Right forelimb (tissue), 1 donor: ENCODE data around the gene TEAD2.

Experiments used
- DNase-seq: peaks from one replicate; pipeline ENCODE4 v3.0.0-alpha.2; 2018

Gene TEAD2

DNA sequence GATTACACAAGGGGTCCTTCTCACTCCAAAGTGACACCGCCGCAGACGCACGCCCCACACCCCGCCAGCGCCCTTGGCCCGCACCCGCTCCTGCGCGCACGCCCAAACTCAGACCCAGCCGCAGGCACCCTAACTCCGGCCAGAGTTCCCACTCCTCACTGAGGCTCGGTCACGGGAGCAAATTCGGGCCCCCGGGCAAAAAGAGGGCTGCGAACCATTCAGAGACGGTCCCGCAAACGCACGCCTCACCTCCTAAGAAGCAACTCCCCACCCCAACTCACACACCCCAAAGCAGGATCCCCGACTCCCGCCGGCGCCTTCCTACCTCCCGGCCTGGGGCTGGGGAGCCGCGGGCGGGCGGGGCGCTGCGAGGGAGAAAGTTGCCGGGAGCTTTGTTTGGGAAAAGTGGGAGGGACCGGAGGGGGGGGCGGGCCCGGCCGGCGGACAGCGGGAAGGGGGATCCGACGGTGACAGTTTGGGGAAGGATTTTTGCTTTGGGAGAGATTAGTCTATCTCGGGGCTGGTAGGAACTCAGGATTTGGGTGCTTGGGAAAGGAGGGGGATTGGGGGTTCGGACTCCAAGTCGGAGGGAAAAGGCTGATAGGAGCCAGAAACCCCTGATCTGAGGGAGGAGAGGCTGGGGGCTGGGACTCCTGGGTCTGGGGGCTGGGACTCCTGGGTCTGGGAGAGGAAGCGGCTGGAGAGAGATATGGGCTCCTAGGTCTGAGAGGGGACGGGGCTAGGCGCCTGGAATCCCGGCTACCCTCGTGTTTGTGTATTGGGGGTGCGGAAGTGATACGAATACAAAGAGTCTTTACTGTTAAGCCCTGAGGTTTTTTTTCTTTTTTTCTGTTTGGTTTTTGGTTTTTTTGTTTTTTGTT is at the start of gene TEAD2:
Gene TEAD2, minus strand, starts transcription at position 369 of the 881 bp plus-strand sequence. CDS start 2,341 bp downstream, outside the sequence.
- peak; percentile 90 for DNase-seq

DNA sequence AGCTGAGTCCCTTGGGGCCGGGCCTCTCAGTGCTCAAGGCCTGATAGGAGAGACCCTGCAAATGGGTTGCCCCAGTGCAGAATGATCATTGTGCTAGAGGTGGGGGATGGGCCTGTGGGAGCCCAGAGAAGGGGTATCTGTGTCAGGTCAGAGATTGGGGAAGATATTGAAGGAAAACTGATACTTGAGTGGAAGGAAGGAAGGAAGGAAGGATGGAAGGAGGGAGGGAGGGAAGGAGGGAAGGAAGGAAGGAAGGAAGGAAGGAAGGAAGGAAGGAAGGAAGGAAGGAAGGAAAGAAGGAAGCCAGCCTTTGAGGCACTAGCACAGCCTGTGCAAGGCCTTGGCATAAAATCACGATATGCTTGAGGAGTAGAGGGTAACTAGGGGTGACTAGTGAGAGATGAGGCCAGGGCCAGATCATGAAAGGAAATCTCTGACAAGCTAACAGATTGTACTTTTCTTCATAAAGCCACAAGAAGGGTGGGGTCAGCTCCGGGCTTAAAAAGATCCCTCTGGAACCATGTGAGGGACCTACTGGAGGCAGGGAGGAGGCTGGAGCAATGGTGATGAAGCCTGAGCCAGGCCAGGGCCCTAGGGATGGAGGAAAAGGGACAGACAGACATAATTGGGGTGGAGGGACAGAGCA is 49.6 kb upstream of the TEAD2 start:
- no peak for DNase-seq

DNA sequence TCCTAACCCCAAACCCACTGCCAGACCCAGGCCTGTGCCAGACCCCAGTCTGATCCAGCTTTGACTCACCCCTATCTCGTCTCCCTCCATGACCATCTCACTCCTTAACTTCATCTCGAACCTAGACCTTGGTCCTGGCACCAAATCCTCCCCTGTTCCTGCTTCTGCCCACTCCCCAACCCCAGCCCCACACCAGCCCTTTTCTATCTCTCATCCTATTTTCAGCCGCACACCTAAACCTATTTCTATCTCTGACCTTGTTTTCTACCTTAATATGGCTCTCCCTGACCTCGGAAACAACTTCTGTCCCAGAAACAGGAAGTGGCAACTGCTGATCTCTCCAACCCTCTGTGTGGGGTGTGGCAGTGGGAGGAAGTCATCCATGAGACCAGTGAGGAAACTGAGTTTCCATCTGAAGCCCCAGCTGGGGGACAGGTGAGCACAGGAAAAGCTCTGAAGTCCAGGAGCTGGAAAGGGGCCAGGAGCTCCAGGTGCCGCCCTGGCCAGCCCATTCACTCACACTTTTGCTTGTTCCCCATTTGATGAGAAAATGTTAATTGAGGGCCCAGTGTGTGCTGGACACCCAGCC is 47.3 kb upstream of the TEAD2 start:
- DNase-seq, result no peak

DNA sequence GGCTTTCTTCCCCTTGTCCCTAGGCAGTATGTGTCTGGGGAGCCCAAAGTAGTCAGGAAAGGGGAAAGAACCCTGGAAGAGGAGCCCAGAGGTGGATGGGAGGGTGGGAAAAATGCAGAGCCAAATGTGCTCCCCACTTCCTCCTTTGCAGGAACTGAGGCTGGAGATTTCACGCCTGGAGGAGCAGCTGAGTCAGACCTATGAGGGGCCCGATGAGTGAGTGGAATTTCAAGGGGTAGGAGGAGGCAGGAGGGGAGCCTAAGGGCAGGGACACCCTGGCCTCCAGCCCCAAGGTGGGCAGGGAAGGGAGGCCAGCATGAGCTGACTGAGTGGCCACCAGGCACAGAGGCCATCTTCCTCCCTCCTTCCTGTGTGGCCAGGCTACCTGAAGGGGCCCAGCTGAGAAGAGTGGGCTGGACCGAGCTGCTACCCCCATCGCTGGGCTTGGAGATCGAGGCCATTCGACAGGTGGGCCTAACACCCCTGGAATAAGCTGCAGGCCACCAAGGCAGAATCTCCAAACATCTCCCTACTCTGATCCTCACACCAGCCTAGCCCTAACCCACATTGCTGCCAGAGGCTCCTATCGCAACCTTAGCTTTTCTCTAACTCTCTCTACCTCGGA is 46.7 kb upstream of the TEAD2 start:
- DNase-seq, result no peak

DNA sequence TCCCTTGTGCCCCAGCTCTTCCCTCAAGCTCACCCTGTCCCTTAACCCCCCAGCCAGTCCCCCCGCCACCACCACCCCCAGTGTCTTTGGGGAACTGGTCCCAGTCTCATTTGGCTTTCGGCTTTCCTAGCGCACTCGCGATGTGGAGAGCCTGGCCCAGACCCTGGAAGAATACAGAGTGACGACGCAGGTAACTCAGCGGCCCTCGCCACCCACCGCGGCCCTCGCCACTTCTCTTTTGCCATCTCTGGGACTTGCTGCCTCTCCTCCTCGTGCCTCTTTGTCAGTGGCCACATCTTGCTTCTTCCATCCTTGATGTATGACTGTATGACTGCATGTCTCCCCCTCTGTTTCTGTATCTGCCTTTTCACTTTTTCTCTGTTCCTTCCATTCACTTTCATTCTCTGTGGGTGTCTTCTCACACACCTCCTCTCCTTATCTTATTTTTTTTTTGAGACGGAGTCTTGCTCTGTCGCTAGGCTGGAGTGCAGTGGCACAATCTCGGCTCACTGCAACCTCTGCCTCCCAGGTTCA is 45.3 kb upstream of the TEAD2 start:
- DNase-seq, result no peak

DNA sequence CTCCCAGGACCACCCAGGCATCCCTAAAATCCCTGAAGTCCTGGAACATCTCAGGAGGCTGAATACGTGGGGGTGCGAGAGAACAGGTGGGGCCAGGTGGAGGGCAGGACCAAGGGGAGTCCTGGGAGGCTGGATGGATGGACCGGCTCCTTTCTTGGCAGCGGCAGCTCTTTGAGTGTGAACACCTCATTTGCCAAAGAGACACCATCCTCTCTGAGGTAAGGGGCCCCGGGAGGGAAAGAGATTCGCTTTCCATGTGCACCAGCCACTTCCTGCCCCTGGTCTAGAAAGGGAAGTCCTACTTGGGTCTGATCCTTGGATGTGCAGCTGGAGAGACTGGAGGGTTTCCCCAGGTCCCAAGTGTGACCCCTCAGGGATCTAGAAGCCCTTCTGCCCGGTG is 44.9 kb upstream of the TEAD2 start:
- DNase-seq, result no peak

DNA sequence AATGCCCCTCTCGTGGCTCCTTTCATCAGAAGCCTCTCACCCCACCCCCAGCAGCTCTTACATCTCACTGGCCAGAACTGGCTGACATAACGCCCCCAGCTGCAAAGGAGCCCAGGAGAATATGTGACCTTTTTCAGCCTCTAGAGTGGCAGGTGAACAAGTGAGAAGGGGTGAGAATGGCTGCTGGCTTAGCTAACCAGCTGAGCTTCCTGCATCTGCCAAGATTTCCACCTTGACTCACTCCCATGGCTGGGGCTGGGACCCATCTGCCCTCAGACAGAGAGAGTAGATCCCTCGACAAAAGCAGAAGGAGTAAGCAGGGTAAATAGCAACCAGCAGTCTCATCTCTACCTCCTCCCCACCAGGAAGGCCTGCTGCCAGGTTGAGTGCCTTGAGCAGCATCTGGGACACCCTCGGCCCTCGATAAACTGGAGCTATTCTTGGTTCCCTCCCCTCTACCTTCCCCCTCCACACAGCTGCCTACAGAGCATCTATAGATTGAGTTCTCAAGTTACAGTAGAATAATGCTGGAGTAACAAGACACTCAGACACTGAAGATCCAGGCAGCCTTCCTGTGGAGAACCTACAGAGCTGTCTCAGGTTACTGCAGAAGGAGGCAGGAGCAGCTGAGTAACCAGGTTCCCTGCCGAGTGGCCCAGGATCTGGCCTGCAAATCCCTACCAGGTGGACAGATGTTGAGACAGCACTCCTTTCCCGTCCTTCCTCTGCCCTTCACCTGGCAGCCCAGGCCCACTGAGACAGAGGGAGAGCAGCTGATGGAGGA is 41.4 kb upstream of the TEAD2 start:
- DNase-seq, result no peak

DNA sequence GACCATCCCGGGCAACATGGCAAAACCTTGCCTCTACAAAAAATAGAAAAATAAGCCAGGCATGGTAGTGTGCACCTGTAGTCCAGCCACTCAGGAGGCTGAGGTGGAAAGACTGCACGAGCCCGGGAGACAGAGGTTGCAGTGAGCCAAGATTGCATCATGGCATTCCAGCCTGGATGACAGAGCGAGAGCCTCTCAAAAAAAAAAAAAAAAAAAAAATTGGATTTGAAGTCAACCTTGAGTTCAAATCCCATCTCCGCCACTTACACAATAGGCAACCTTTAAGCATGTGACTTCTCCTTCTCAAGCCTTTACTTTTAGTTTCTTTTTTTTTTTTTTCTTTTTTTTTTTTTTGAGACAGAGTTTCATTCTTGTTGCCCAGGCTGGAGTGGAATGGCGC is 37.8 kb upstream of the TEAD2 start:
- no peak for DNase-seq

DNA sequence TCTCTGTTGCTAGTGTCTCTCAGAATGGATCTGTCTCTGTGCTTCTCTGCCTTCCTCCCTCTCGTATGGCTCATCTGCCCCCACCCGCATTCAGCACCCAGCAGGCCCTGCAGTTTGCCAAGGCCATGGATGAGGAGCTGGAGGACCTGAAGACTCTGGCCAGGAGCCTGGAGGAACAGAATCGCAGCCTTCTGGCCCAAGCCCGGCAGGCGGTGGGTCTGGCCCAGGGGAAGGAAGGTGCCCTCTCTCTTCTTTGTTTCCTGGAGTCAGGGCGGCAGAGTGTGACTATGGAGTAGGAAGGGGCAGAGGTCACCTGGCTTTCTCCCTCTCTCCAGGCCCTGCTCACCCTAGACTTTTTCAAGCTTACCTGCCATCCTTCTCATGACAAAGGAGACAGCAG is 36.7 kb upstream of the TEAD2 start:
- no peak for DNase-seq

DNA sequence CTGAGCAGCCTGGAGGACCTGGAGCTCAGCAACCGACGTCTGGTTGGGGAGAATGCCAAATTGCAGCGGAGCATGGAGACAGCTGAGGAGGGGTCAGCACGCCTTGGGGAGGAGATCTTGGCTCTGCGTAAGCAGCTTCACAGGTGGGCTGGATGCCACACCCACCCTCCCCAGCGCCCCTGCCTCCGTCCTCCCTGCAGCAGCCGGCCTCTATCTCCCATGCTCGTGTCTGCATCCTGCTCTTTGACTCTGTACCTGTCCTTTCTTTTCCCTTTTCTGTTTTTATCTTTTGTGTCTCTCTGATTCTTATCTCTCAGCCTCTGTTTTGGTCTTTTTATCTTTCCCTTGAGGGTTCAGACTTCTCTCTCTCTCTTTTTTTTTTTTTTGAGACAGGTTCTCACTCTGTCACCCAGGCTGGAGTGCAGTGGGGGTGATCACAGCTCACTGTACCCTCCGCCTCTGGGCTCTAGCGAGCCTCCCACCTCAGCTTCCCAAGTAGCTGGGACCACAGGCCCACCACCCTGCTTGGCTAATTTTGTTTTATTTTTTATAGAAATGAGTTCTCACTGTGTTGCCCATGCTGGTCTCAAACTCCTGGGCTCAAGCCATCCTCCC is 35.9 kb upstream of the TEAD2 start:
- DNase-seq, result no peak

DNA sequence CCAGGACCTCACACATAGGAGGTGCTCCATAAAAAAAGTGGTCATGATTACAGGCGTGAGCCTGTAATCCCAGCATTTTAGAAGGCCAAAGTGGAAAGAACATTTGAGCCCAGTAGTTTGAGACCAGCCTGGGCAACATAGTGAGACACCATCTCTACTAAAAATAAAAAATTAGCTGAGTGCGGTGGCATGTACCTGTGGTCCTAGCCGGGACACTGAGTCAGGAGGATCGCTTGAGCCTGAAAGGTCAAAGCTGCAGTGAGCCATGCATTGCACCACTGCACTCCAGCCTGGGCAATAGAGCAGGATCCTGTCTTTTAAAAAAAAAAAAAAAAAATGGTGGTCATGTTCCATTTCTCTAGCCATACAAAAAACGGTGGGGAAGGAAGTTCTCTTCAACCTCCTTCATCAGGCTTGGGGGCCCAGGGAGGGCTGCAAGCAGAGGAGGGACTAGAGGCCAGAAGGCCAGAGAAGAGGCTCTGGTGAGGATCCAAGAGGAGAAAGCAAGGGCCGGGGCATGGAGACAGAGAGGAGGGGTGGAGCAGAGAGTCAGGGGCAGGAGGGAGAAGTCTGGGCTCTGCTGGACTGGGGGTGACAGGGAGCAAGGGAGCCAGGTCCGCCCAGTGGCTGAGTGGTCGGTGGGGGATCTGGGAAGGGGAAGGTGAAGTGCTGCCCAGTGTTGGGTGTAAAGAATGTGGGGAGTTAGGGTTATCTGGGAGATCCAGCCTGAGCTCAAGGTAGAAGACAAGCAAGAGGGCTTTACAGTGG is 34.7 kb upstream of the TEAD2 start:
- DNase-seq, result no peak

DNA sequence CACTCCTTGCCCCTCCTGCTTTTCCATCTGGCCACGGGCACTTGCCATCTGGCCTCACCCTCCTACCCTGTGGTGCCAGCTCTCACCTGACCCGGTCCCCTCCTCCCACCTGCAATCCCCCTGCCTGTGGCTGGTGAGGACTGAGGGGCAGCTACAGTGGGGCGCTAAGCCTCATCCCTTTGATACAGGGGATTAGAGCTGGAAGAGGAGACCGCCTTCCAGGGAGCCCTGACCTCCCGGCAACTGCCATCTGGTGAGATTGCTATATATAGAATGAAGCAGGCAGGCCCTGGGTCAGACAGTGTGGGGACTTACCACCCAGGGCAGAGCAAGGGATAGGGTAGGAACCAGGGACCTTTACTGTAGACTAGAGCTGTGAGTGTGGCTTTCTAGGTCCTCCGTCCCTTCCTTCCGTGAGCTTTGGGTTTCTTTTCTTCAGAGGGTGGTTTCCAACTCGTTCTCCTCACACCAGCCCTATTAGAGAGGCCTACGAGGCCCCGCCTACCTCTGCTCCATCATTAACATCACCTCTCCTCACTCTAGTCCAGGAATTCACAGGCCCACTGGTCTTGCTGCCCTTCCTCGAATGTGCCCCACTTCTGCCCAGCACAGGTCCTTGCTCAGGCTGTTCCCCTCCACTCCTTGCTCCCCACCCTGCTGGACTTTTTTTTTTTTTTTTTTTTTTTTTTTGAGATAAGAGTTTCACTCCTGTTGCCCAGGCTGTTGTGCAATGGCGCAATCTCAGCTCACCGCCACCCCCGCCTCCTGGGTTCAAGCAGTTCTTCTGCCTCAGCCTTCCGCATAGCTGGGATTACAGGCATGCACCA is 33.6 kb upstream of the TEAD2 start:
- DNase-seq, result no peak

DNA sequence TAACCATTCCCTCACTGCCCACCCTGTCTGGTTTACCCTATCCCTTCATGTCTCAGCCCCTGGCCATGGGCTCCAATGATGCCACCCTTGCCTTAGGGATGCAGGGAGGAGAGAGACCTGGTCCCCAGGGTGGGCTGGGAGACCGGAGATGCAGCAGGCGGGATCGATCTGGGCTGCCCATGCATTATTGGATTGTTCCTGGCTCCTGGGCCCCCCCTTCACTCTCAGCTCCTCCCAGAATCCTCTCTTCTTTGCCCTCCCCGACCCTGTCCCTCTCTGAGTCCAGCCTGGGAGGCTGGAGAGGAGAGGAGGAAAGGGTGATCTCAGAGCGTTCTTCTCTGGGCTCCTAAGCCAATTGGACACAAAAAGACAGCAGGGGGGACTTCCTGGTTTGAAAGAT is 31.7 kb upstream of the TEAD2 start:
- DNase-seq, result no peak

DNA sequence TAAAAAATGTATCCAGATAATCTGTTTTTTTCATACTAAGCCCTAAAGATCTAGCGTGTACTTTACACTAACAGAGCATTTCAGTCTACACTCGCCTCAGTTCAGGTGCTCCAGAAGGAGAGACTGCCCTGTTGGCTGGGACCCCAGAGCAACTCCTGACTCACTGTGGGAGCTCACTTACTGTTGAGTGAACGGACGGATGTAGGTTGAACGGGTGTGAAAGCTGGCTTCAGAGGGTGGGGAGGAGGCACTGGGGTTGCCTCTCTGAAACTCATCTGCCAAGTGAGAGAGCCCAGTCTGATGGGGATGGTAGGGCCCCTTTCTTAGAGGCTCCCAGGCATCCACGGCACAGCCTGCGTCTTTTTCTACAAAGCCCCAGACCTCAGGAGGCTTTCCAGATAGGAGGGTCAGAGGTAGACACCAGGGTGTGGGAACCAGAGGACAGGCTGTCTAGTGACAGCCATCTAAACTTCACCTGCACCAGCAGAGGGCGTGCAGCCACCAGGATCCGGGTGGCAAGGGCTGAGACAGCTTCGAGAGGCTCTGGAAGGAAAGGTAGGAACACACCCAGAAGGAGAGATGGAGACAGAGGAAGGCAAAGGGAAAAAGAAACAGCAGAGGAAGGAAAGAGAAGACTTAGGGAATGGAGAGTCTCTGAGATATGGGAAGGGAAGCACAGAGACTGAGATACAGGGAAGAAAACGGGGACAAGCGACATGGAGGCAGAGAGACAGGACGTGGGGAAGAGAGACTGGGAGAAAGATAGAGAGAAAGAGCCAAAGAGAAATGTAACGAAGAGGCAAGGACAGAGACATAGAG is 29.6 kb upstream of the TEAD2 start:
- DNase-seq, result peak; percentile 81

DNA sequence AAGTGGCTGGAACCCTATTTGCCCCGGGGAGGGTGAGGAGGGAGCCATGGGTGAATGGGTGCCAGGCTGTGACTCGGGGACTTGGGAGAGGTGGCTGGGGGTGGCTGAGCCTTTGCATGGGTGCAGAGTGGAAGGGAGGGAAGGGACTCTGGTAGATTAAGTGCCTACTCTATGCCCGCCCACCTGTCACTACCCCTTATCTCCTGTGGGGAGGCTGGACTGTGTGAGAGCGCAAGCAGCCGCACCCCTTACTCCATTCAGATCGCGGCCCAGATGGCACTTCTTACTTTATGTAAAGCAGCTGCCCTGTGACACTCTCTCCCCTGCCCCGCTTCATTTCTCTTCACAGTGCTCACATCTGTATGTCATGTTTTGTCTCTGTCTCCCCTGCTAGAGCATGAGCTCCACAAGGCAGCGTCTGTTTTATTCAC is 28.7 kb upstream of the TEAD2 start:
- no peak for DNase-seq

DNA sequence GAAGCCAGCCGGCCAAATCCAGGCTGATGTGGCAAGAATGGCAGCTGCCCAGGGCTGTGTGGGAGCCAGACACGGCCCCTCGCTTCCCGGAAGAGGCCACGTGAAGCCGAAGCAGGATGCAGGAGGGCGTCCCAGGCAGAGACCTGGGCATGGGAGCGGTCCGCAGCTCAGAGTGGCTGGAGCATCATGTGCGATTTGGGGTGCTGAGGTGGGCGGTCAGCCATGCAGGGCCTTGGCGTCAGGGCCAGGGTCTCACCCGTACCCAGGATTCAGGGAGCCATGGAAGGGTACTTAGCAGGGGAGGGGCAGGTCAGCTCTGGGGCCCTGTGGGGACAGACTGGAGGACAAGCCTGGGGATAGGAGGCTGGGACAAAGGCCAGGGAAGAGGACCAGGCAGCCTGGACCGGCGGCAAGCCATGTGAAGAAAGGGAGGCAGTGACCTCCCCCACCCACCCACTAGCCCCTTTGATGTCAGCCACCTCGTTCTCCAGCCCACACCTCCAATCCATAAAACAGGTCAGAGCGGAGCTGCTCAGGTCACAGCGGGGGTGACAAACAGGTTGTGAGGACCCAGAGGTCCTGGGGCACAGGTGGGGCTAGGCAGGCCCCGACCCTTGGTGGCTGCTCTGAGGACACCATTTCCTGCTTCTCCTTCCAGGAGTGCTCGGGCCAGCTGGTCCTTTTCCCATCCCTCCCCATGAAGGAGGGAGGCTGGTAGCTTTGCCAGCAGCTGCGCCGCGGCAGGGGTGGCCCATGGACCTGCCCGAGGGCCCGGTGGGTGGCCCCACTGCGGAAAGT is 28.1 kb upstream of the TEAD2 start:
- DNase-seq, result no peak

DNA sequence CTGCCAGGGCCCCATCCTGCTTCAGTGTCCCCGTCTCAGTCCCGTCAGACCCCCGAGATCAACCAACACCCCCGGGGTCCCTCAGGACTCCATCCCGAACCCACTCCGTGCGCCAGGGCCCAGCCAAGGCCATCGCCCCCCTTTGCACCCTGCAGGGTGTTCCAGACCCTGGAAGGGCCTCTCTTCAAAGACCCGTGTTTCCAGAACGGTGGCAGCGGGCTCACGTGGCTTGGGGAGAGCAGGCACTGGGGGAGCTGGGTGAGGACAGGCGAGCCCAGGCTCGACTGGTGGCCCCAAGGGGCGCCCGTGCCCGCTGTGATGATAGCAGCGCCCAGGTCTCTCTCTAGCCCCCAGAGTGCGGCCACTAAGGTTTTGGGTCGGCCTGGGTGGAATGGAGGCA is 27.2 kb upstream of the TEAD2 start:
- no peak for DNase-seq

DNA sequence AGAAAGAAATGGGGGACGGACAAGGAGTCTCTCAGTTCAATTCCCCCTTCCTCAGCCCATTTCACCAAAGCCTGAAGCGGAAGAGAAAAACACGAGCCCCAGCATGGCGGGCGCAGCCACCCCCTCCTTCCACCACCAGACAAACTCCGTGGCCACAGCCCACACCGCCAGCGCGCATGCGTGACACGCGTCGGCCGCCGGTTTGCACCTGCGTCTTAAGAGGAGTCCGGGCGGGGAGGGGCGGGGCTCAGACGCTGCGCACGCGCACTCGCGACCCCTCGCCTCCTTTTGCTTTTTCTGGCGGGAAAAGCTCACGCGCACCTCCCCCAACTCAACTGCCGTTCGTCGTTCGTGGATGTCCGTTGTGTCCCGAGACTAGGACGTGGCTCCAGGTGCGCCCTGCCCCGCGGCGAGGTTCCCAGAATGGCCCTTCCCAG is 25.7 kb upstream of the TEAD2 start, which contains the start of gene KASH5:
Gene KASH5, plus strand, starts transcription at position 314 of the 437 bp plus-strand sequence. CDS start 2,635 bp downstream, outside the sequence.
- peak; percentile 70 for DNase-seq
